Adrenal gland (tissue), 12 donors: ENCODE data around the gene BTBD6. TPM values are rescaled to one million over a fixed set of nuclear protein-coding genes. Genes with fewer than 3 reads are reported as not detected.

Experiments used
- DNase-seq, 7 donors: peaks; one replicate each; pipeline ENCODE4 v3.0.0-alpha.2; 2019 to 2020
- H3K27ac ChIP-seq, 5 donors: fragments of 200-600 bp; sonication (generic) in 4 of 5; 1 replicate in 3 of 5; 2 replicates in 2 of 5; pipeline versions ENCODE4 v1.5.1 to v1.8.0; 2016 to 2020; ENCODE audit warnings: mild to moderate bottlenecking in 1 of 5
- H3K27me3 ChIP-seq: fragments of 200-600 bp; 2 replicates; pipeline ENCODE4 v1.8.0; 2021
- H3K36me3 ChIP-seq, 2 donors: fragments of 200-600 bp; replicated peaks in 1 of 2; 1 replicate in 1 of 2; 2 replicates in 1 of 2; pipeline versions ENCODE4 v1.5.1 to v1.8.0; 2018 to 2022
- H3K4me1 ChIP-seq, 2 donors: fragments of 200-600 bp; replicated peaks in 1 of 2; 1 replicate in 1 of 2; 2 replicates in 1 of 2; pipeline versions ENCODE4 v1.5.1 to v1.8.0; 2018 to 2021
- H3K4me3 ChIP-seq, 4 donors: fragments of 200-600 bp; sonication (generic) in 3 of 4; one replicate each; pipeline ENCODE4 v1.5.1; 2016 to 2018
- H3K9me3 ChIP-seq, 3 donors: fragments of 200-600 bp; sonication (generic) in 1 of 3; replicated peaks in 1 of 3; 1 replicate in 2 of 3; 2 replicates in 1 of 3; pipeline versions ENCODE4 v1.5.1 to v1.8.0; 2016 to 2021
- CTCF ChIP-seq, 6 experiments: fragments of 450-650 bp in 4 of 6; fragments of 200-600 bp in 2 of 6; sonication (generic) in 1 of 6; IDR thresholded peaks; 1 replicate in 5 of 6; 2 replicates in 1 of 6; pipeline versions ENCODE4 v1.5.1 to v1.8.0; 2016 to 2021; ENCODE audit warnings: antibody characterized with exemption in 6 of 6, mild to moderate bottlenecking in 2 of 6, moderate library complexity in 1 of 6
- POLR2A ChIP-seq, 2 donors: fragments of 450-650 bp; IDR thresholded peaks; one replicate each; pipeline ENCODE4 v1.6.1; 2017; ENCODE audit warnings: antibody characterized with exemption in 2 of 2, mild to moderate bottlenecking in 2 of 2, moderate library complexity in 1 of 2
- WGBS, 4 donors: extraction: QIAGEN DNeasy Blood & Tissue Kit in 2 of 4; methylation state at CpG; one replicate each; pipeline versions ENCODE4 v1.1.5 to v1.1.7; 2013 to 2017; 5-methylcytosine and 5-hydroxymethylcytosine counted together
- intact Hi-C, 2 donors: fragments of 100-400 bp; cut with DNase I; formaldehyde crosslinking; loops; one replicate each; pipeline versions ENCODE4 v1.14.1 to v1.15.0; 2022 to 2023
- polyA plus RNA-seq, 3 donors: library from polyadenylated mRNA; stranded (reverse); fragments of 200-250 nt in 2 of 3; fragments of 350-450 nt in 1 of 3; fragmentation: Illumina TruSeq in 1 of 3; extraction: RNeasy Lipid Tissue Mini Kit (QIAGEN cat#74804) in 1 of 3; gene quantifications; one replicate each; pipeline ENCODE4 v1.2.3, GENCODE V29; 2013 to 2014
- total RNA-seq, 9 donors: library from RNA; depleted of rRNA in 4 of 9; stranded (reverse); fragments of >200 nt in 4 of 9; fragments of 120-200 nt in 1 of 9; fragmentation: NEBNext Ultra II Directional in 1 of 9; extraction: Animal tissue kit (Norgen Biotek cat#: 25700) in 1 of 9; gene quantifications; one replicate each; pipeline versions ENCODE4 v1.1.0 to v1.2.4, GENCODE V29; 2013 to 2023
- donor health status: healthy with polysubstance abuse.
- donor health status: Bipolar disorder and iron deficiency.
- donor health status: DM: yes; HTN: yes; CAD: no.
- donor health status: DM: no; HTN: no; CAD: no.
- donor health status: DM: no; HTN: no; CAD: no.
- donor health status: DM: yes; HTN: yes; CAD: no.

BTBD6 gene
- total and polyA plus RNA-seq, 12 donors: 14.3 to 78.5 (median 33.6) TPM

GRCh38 chr14:105205673-105206208 is 42.6 kb upstream of the BTBD6 start:
- no peak overlapping the region for H3K4me3 ChIP-seq

GRCh38 chr14:105206873-105207272 is 41.5 kb upstream of the BTBD6 start:
- Histone ChIP-seq H3K27me3 (no peaks in the 10 kb centered on the region), H3K27ac (no peak overlapping the region), H3K9me3 (no peaks in the 10 kb centered on the region), H3K4me1 (peaks cover 14 to 26% of the 10 kb centered on the region in 2 donors), H3K4me3 (no peak overlapping the region), H3K36me3 (peaks cover 0 to 9% of the 10 kb centered on the region in 2 donors)
- no peak for DNase-seq
- no peak for TF ChIP-seq CTCF (IDR thresholded peaks at IDR 0.05)
- no peak for TF ChIP-seq POLR2A (IDR thresholded peaks at IDR 0.05)
- 0 to 51% (median 39%) methylated on average over 1 to 5 of the region's 5 CpGs for WGBS, 4 donors
- intact Hi-C loops: no loop called here

More at GRCh38 chr14:105205673-105206208, 42.6 kb upstream of the BTBD6 start:
- WGBS, 4 donors: 22 to 67% (median 36%) methylated on average over 1 to 12 of the region's 12 CpGs
- Histone ChIP-seq H3K27me3 (no peaks in the 10 kb centered on the region), H3K27ac (peak overlapping the region in 1 of 5 donors; percentile 1), H3K9me3 (no peaks in the 10 kb centered on the region), H3K36me3 (peaks cover 0 to 9% of the 10 kb centered on the region in 2 donors), H3K4me1 (peaks cover 14 to 31% of the 10 kb centered on the region in 2 donors)
- intact Hi-C loops: loop anchor here in 1 of 2 donors (2.0 kb wide), 1 partner anchor 147 kb away; no protein-coding TSS in a partner anchor
- DNase-seq: peak; percentile 53 to 74 (median 55)
- TF ChIP-seq POLR2A (IDR thresholded peaks at IDR 0.05) (no peak), CTCF (IDR thresholded peaks at IDR 0.05) (no peak)

- TF ChIP-seq CTCF (IDR thresholded peaks at IDR 0.05) (no peak), POLR2A (IDR thresholded peaks at IDR 0.05) (no peak)
- Histone ChIP-seq H3K27ac (no peak overlapping the region), H3K36me3 (peaks cover 0 to 9% of the 10 kb centered on the region in 2 donors), H3K4me1 (peaks cover 14 to 24% of the 10 kb centered on the region in 2 donors), H3K4me3 (no peak overlapping the region), H3K27me3 (no peaks in the 10 kb centered on the region), H3K9me3 (no peaks in the 10 kb centered on the region)
- 75 to 93% (median 85%) methylated on average over 3 to 13 of the region's 13 CpGs; no CpG with 5 or more reads in 1 of the 4 donors for WGBS, 4 donors
- no peak for DNase-seq
- intact Hi-C loops: no loop called here
These were observed 40.9 kb upstream of the BTBD6 start for GRCh38 chr14:105207460-105207901.

- H3K4me3 ChIP-seq: no peak overlapping the region
- peaks cover 0 to 9% of the 10 kb centered on the region in 2 donors for H3K36me3 ChIP-seq
- DNase-seq: no peak
- H3K9me3 ChIP-seq: no peaks in the 10 kb centered on the region
- H3K27ac ChIP-seq: no peak overlapping the region
- intact Hi-C loops: no loop called here
- H3K27me3 ChIP-seq: no peaks in the 10 kb centered on the region
- TF ChIP-seq POLR2A (IDR thresholded peaks at IDR 0.05) (no peak), CTCF (IDR thresholded peaks at IDR 0.05) (no peak)
- WGBS, 4 donors: 91 to 93% (median 92%) methylated on average over 16 to 25 of the region's 25 CpGs
- peaks cover 14 to 24% of the 10 kb centered on the region in 2 donors for H3K4me1 ChIP-seq
These were observed 40.2 kb upstream of the BTBD6 start for GRCh38 chr14:105207996-105208737.
